HL-60 (cell line): Measurements from ENCODE around the gene ADAM12.

Experiments
- DNase-seq, 2 experiments: peaks; one replicate each; pipeline ENCODE4 v3.0.0-alpha.2; 2010 to 2020; ENCODE audit warnings: low read depth in 1 of 2, low spot score in 1 of 2
- H3K27ac ChIP-seq: fragments of 250-450 bp; sonication (Bioruptor Pico); replicated peaks from 2 replicates; pipeline ENCODE4 v1.5.1; 2020; ENCODE audit warnings: mild to moderate bottlenecking, moderate library complexity
- H3K27me3 ChIP-seq: fragments of 250-450 bp; sonication (Bioruptor Pico); 2 replicates; pipeline ENCODE4 v1.5.1; 2021; ENCODE audit warnings: mild to moderate bottlenecking, moderate library complexity; ENCODE audit not compliant: insufficient read depth, poor library complexity, severe bottlenecking
- H3K4me3 ChIP-seq: replicated peaks from 2 replicates; pipeline ENCODE4 v1.5.1; 2011; ENCODE audit warnings: mild to moderate bottlenecking, control low read depth, low read length; ENCODE audit not compliant: insufficient read depth
- CTCF ChIP-seq: IDR thresholded peaks from one replicate; pipeline ENCODE4 v1.5.1; 2011; ENCODE audit warnings: low read length, control low read depth, inconsistent platforms; ENCODE audit not compliant: insufficient read depth
- GABPA ChIP-seq: IDR thresholded peaks from 2 replicates; pipeline ENCODE4 v1.6.1; 2012; ENCODE audit warnings: low read depth
- POLR2AphosphoS5 ChIP-seq: IDR thresholded peaks from 2 replicates; pipeline ENCODE4 v1.6.1; 2012; ENCODE audit warnings: low read depth
- REST ChIP-seq: IDR thresholded peaks from 2 replicates; pipeline ENCODE4 v1.6.1; 2012; ENCODE audit warnings: low read depth; ENCODE audit not compliant: insufficient replicate concordance
- SPI1 ChIP-seq: IDR thresholded peaks from 2 replicates; pipeline ENCODE4 v1.6.1; 2012; ENCODE audit warnings: low read depth, mild to moderate bottlenecking, borderline replicate concordance

The ADAM12 gene

GRCh38 chr10:126133906-126134656 lies 254.2 kb downstream of the ADAM12 start:
- no peak for DNase-seq
- Histone ChIP-seq H3K27me3 (no peaks in the 10 kb centered on the region), H3K27ac (no peak overlapping the region), H3K4me3 (no peak overlapping the region)
- TF ChIP-seq GABPA (no peak), REST (no peak), CTCF (no peak), SPI1 (no peak), POLR2AphosphoS5 (no peak)

- Histone ChIP-seq H3K4me3 (no peak overlapping the region), H3K27me3 (no peaks in the 10 kb centered on the region), H3K27ac (no peak overlapping the region)
- no peak for DNase-seq
- TF ChIP-seq POLR2AphosphoS5, result no peak
- TF ChIP-seq CTCF, result no peak
These were observed 255.1 kb downstream of the ADAM12 start for GRCh38 chr10:126133082-126133620.

GRCh38 chr10:126131341-126131740 lies 256.9 kb downstream of the ADAM12 start:
- TF ChIP-seq REST, result no peak
- TF ChIP-seq GABPA, result no peak
- no peak for TF ChIP-seq POLR2AphosphoS5
- TF ChIP-seq CTCF, result no peak
- TF ChIP-seq SPI1, result no peak
- H3K27ac ChIP-seq, result no peak overlapping the region

More at GRCh38 chr10:126131341-126131740, 256.9 kb downstream of the ADAM12 start:
- no peak for DNase-seq
- Histone ChIP-seq H3K27me3 (no peaks in the 10 kb centered on the region), H3K4me3 (no peak overlapping the region)
